ENCODE data around the gene MCM9.

The MCM9 gene

GRCh38 chr6:118862443-118862842, 72.5 kb downstream of the MCM9 start:
- DNase-seq, result no peak

GRCh38 chr6:118860880-118861279, 74.1 kb downstream of the MCM9 start:
- no peak for DNase-seq

DNA sequence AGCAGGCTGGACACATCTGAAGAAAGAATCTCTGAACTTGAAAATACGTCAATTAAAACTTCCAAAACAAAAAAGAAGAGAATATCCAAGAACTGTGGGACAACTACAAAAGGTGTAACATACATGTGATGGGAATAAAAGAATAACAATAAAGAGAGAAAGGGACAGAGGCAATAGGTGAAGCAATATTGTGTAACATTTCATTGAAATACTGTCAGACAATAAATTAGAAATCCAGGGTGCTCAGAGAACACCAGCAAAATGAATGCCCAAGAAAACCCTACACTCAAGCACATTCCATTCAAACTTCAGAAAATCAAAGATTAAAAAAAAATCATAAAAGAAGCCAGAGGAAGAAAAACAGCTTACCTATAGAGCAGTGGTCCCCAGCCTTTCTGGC, 74.6 kb downstream of the MCM9 start:
- no peak for DNase-seq

- DNase-seq, result no peak
These were observed 75.4 kb downstream of the MCM9 start for GRCh38 chr6:118859517-118860064.

DNA sequence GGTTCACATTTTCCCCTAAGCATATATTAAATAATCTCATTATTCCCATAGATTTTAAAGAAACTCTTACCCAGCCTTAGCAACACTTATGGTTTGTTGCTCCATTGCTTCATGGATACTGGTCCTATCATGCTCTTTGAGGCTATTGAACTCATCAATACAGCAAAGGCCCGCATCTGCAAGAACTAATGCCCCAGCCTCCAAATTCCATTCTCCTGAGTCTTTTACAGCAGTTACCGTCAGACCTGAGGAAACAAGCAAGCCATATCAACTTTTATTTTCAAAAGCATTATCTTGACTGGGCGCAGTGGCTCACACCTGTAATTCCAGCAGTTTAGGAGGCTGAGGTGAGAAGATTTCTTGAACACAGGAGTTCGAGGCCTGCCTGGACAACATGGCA, 78.7 kb downstream of the MCM9 start:
- DNase-seq, result no peak

GRCh38 chr6:118853408-118853807, 81.6 kb downstream of the MCM9 start:
- no peak for DNase-seq

DNA sequence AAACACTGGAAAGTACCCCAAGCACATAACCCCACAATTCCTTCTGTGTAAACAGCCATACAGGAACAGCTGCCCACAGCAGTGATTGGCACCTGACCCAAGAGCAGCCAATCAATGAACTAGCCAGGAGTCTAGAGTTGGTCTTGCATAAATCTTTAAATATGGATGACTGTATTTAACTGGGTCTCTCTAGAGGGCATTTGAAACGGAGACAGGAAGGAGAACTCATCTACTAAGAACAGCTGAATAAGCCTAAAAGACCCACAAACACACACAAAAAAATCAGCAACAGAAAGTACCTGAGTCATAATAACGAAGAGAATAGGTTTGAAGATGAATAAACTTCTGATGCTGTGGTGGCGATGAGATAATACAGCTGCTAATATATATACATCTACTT, 90.0 kb downstream of the MCM9 start:
- peak; percentile 87 for DNase-seq

DNA sequence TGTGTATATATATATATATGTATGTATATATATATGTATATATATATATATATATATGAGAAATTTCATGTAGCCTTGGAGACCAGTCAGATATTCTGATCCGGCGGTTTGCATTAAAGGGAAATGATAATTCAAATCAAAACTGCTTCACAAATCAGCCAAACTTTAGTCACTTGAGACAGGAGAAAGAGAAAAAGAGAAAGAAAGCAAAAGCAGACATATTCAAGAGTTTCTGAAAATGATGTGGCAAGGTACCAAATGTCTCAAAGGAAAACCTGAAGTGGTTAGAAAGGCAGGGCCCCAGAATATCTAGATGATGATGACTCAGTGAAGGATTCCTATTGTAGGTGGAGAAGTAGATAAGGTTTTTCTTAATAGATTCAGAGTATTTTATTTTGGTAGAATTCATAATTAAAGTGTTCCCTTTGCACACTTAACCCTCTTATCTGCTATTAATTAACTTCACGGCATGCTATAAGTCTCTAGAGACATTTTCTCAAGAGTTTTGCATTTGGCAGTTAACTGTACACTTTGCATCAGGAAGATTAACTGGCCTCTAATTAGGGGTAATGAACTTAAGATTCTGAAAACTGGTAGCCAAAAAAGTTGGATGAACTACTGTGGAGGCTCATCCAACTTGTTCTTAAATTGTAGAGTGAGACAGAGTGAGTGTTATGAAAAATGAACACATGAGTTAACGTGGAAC, 91.1 kb downstream of the MCM9 start:
- DNase-seq, result peak; percentile 91

GRCh38 chr6:118830691-118831090, 104.3 kb downstream of the MCM9 start:
- no peak for DNase-seq

DNA sequence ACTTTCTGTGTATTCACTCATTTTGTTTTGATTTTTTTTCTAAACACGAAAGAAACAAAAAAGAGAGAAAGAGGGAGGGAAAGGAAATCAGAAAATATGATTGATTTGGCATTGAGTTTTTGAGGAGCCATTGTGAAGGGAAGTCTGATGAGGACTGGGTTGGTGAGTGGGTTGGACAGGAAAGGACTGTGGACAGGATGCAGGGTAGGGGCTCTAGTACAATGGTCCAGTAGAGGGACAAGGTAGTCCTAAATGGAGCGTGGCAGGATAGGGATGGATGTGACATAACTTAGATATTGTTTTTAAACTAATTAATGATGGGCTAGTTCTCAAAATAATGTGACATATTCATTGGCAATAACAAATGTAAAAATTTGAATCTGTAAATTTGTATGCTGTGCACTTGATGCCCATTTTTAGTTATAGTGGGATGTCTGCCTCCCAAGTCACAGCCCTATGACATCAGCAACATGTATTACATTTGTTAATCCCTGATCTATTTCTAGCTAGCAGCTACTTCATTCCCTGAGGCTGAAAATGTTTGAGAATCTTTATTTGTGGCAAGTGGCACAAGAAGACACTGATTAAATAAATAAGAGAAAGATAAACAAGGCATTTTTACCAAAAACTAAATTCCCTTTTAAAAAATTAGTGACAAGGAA, 105.0 kb downstream of the MCM9 start:
- no peak for DNase-seq

DNA sequence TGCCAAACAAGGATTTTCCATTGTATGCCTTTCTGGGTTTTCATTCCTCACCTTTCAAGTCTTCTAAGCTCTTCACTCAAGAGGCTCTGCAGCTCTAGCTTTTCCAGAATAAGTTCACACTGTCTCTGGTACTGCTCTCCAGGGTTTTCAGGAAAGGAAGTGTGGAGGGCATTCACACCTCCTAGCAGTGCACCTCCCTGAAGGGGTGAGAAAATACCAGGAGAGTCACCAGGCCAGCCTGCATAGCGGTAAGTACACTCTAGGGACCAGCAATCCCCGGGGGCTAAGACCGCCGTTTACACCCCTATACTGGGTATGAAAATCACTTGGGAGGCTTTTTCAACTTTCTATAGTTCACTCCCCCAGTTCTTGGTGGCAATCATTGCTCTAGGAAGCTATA, 108.9 kb downstream of the MCM9 start:
- no peak for DNase-seq

- DNase-seq, result no peak
These were observed 109.3 kb downstream of the MCM9 start for GRCh38 chr6:118825661-118826060.

DNA sequence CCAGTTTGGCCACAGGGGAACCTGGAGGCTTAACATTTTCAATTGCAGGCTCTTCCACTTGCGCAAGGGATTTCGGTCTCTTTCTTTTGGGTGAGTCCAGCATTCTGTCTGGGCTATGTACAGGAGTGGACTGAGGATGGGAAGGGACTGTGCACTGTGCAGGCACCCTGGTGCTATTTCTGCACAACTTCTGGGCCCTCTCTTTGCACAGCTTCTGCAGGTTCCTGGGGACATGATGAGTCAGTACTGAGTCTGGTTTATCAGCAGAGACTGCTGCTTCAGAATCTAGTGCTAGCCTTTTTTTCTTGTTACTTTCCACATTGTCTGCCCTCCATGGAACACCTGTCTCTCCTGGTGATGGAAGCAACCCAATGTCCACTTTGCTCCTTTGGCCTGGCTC, 119.5 kb downstream of the MCM9 start:
- DNase-seq, result peak; percentile 11

DNA sequence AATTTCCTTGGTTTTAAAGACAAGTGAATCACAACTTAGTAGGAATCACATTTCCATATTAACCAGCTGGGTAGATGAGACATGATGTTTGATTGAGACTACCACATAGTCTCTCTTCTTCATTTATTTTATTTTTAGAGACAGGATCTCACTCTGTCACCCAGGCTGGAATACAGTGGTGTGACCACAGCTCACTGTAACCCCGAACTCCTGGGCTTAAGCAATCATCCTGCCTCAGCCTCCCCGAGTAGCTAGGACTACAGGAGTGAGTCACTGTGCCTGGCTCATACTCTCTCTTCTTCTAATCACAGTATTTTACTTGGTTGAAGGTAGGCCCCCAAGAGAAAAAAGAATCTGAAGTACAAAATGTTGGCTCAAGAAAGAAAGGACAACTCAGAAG, 121.2 kb downstream of the MCM9 start:
- DNase-seq, result peak; percentile 63

DNA sequence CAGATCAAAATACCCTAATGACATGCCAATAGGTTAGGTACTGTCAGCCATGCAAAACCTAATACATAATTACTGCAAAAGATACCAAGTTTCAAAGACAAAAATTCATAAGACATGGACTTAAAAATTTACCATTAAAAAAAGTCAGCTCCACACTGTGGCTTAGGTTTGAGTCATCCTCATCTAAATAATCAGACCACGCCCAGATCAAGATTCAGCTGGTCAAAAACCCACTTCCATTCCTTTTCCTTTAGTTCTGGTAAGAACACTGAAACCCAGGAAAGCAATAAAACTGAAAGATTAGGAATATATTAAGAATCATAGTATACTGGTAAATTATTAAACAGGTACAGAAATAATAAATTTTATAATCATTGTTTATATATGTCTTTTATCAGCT, 122.0 kb downstream of the MCM9 start:
- DNase-seq, result peak; percentile 23

DNA sequence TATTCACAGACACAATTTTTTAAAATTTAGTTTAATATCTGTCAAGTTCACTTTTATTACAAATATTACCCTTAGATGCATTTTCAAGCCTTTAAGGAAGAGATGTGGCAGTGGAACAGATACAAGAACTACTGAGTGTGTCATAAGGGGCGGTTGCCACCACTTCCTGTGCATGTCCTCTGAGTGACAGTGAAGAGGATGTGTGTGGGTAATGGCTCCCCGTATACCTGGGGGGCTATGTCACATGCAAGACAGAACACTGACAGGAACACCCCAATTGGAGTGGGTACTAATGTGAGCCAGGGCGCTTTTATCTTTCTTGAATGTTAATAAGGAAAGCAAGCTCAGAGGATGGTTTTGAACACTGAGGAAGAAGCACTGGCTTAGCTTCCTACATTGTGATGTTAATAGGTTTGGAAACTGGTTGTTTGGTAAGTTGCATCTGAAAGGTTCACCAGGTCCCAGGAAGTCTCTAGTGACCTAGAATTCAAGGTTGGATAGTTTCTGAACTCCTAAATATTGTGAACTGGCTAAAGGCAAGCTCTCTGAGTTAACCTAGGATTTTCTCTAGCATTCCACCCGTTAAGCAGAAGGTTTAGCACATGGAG, 124.4 kb downstream of the MCM9 start:
- DNase-seq, result peak; percentile 77

DNA sequence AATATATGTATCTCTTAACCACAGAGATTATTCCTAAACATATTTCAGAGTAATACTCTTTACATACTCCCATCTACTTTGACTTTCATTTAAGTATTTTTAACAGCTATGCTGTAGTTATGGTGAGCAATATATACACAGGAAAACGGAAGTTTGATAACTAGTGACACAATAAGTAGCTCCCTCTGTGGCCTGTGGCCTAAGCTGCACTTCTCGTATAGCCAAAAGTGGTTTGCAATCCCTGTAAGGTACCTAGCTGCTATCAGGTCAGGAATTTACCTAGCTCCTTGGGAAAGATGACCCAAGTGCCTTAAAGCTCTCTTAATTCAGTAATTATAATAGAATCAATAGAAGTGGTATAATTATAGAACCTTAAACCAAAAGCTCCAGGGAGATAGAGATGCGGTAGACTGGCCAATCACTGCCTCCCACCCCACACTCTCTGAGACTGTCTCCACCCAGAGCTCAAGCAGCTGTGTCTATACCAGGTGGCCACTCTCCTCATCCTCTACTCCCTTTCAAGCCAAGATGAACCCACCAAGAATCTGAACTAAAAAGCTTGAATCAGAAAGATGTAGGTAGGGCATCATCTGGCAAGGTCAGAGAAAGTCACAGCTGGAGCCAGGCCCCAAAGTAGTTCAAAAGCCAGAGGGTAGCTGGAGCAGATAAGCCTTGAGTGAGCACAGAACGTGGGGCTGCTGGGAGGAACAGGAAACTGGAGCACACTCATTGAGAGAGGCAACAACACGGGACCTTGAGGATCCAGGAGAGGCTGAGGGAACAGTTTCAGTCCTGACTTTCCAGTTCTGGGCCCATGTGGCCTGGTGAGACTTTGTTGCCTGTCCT, 125.9 kb downstream of the MCM9 start:
- peak; percentile 43 for DNase-seq

DNA sequence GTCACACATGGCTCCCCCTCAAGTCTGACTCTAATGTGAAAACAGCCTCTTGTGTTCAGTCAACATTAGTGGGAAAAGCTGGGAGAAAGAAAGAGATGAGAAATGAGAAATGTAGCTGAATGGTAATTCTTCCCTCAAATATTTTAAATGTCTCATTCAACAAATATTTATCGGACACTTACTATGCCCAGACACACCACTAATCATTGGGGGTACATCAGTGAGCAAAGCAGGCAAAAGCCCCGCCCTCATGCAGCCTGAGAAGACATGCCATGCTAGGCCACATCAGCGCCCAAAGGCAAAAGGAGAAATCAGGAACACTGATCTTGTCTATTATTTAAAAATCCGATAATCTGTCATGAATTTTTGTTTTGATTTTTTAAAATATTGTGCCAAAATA, 130.9 kb downstream of the MCM9 start:
- no peak for DNase-seq

DNA sequence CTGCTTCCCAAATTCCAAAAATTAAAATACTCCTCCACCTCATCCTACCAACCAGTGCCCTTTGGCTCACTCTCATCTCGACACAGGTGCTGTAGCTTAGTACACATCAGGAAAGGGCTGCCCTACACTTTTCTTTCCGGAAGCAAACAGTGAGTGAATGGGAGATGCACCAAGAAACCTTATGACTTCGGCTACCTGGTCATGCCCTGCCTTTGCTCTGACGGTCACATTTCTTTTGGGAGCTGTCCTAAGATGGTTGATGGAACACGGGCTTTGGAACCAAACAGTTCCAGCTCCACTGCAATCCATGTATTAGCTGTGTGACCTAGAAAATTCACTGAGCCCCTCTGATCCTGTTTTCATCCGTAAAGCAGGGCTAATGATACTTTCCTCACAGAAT, 133.7 kb downstream of the MCM9 start:
- no peak for DNase-seq

DNA sequence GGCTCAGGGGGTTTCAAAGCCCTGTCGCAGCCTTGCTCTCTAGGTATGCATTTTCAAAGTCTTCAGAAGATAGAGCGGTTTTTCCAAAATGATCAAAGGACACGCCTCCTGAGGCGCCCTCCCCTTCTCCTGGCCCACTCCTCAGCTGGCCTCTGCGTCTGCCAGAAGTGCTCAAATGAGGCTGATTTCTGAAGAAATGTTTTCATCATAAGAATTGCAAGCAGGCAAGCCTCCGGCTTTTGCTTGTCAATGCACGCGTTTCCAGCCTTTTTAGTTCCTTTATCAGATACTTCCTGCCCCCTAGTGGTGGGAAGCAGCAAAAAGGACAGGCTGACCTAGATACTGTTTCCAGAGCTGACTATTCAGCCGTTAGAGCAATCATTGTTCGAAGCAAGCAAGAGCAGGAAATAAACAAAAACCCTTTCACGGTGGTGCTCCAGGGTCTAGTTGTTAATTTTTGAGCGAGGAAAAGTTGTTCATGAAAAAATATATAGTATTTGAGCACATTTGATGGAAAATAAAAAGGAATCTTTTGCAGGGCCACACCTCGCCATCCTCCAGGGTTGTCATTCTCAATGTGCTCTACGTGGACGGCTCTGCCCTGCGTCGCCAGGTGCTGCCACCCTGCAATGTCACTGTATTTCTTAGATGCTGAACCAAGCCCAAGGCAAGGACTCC, 134.4 kb downstream of the MCM9 start:
- peak; percentile 92 for DNase-seq

GRCh38 chr6:118799826-118800225, 135.1 kb downstream of the MCM9 start:
- no peak for DNase-seq

- peak; percentile 67 for DNase-seq
These were observed 138.4 kb downstream of the MCM9 start for GRCh38 chr6:118796548-118796947.

- DNase-seq, result no peak
These were observed 143.5 kb downstream of the MCM9 start for GRCh38 chr6:118791499-118791898.
